HL-60/S4 (cell line): ENCODE measurements around the gene EHHADH.
"Not testable (repeated sequence)": the region's sequence is repeated elsewhere in the genome, so short reads cannot be mapped to it uniquely, and the experiment has no call there.

Experiments used
- in situ Hi-C: fragments of 300-500 bp; cut with MboI; formaldehyde crosslinking; loops from 2 replicates; pipeline ENCODE4 v1.14.3; 2022; ENCODE audit warnings: low sequenced_read_pairs

EHHADH gene

GRCh38 chr3:185253133-185253532 lies 716 bp downstream of the EHHADH start:
- in situ Hi-C loops: not testable (repeated sequence)

- in situ Hi-C loops: no loop called here
Observed at GRCh38 chr3:185251272-185251671, 2.6 kb downstream of the EHHADH start.

GRCh38 chr3:185250653-185251052 lies 3.2 kb downstream of the EHHADH start:
- in situ Hi-C loops: no loop called here

GRCh38 chr3:185250247-185250646 lies 3.6 kb downstream of the EHHADH start:
- in situ Hi-C loops: no loop called here

GRCh38 chr3:185242642-185243041 lies 11.2 kb downstream of the EHHADH start:
- in situ Hi-C loops: no loop called here

- in situ Hi-C loops: no loop called here
Observed at GRCh38 chr3:185236969-185237368, 16.9 kb downstream of the EHHADH start.

GRCh38 chr3:185233328-185233727 lies 20.5 kb downstream of the EHHADH start:
- in situ Hi-C loops: no loop called here

GRCh38 chr3:185226526-185226925 lies 27.3 kb downstream of the EHHADH start:
- in situ Hi-C loops: not testable (repeated sequence)

GRCh38 chr3:185225523-185225922 lies 28.3 kb downstream of the EHHADH start:
- in situ Hi-C loops: no loop called here

GRCh38 chr3:185225080-185225479 lies 28.8 kb downstream of the EHHADH start:
- in situ Hi-C loops: no loop called here

GRCh38 chr3:185221203-185221602 lies 32.6 kb downstream of the EHHADH start:
- in situ Hi-C loops: no loop called here

GRCh38 chr3:185216607-185216958 lies 37.3 kb downstream of the EHHADH start:
- in situ Hi-C loops: no loop called here

- in situ Hi-C loops: no loop called here
Observed at GRCh38 chr3:185215873-185216606, 37.8 kb downstream of the EHHADH start.

- in situ Hi-C loops: no loop called here
Observed at GRCh38 chr3:185212559-185212958, 41.3 kb downstream of the EHHADH start.

- in situ Hi-C loops: no loop called here
Observed at GRCh38 chr3:185212086-185212485, 41.8 kb downstream of the EHHADH start.

GRCh38 chr3:185210621-185211142 lies 43.2 kb downstream of the EHHADH start:
- in situ Hi-C loops: no loop called here

GRCh38 chr3:185208823-185209222 lies 45.0 kb downstream of the EHHADH start:
- in situ Hi-C loops: no loop called here

- in situ Hi-C loops: no loop called here
Observed at GRCh38 chr3:185207931-185208746, 45.7 kb downstream of the EHHADH start.

GRCh38 chr3:185207481-185207880 lies 46.4 kb downstream of the EHHADH start:
- in situ Hi-C loops: no loop called here

- in situ Hi-C loops: no loop called here
Observed at GRCh38 chr3:185205865-185206264, 48.0 kb downstream of the EHHADH start.

GRCh38 chr3:185204894-185205293 lies 49.0 kb downstream of the EHHADH start:
- in situ Hi-C loops: no loop called here

GRCh38 chr3:185200639-185201038 lies 53.2 kb downstream of the EHHADH start:
- in situ Hi-C loops: no loop called here
